ENCODE measurements around the gene TDP1. TPM values are rescaled to one million over a fixed set of nuclear protein-coding genes. Genes with fewer than 3 reads are reported as not detected.

The TDP1 gene
- total and polyA plus RNA-seq, 2 of the 13 experiments (the other 11 are each of a cell fraction or from before 2014, with no cell fraction given), result 16.4 to 31.2 TPM

DNA sequence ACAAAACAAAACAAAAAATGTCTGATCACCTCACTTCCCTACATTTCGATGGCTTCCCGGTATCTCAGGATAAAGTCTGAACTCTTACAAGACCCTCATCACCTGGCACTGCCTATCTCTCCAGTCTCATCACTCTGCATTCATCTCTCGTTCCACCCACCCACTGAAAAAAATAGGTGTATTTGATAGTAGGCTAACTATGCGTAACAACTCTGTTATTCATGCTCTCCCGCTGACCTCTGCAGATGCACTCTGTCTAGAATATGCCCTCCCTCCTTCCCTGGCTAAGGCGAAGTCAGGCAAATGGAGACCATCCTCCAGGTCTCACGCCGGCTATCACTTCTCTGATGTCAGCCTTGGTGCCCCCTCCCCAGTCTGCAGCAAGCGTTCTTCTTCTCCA, 46.1 kb upstream of the TDP1 start:
- peak overlapping the region; percentile 65 for H3K4me2 ChIP-seq (ENCODE audit: low read depth, low read length)
- no TSS peak for BruUV-seq (replicated peaks)
- TF ChIP-seq ZNF512 (CRISPR knock-in tag; IDR thresholded peaks at IDR 0.05) (no peak), KLF16 (CRISPR knock-in tag; IDR thresholded peaks at IDR 0.05) (no peak), ZBTB4 (CRISPR knock-in tag; IDR thresholded peaks at IDR 0.05; ENCODE audit: borderline replicate concordance) (0 out of 2 replicates have a peak, but pooled peaks have one; percentile 33), ZBTB38 (CRISPR knock-in tag; IDR thresholded peaks at IDR 0.05) (peak; percentile 64), HCFC1 (IDR thresholded peaks at IDR 0.05; ENCODE audit: low read depth, low read length) (no peak), SATB2 (CRISPR knock-in tag; IDR thresholded peaks at IDR 0.05) (no peak)
- TF ChIP-seq, protein P1, sequence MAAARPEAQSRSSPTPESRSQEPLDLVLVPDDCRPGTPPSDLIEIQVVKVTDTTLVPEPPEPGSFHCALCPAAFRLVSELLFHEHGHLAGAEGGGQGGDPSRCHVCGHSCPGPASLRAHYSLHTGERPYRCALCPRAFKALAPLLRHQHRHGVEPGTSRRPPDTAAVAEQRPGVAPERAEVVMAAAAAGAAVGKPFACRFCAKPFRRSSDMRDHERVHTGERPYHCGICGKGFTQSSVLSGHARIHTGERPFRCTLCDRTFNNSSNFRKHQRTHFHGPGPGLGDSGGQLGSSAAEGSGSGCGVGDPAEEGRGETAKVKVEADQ (CRISPR knock-in tag; IDR thresholded peaks at IDR 0.05; ENCODE audit: borderline replicate concordance), result no peak
- ChIA-PET POLR2A (interaction anchor here (1.2 to 1.6 kb wide), 3 partner anchors 9 to 868 kb away, joined by 3 to 8 read pairs (median 8); no protein-coding TSS in a partner anchor), CTCF (ENCODE audit: low intra/inter-chr PET ratio, low total read pairs) (no interaction called here)
- 0 out of 6 replicates have a peak overlapping the region, but pooled peaks of 1 of the 3 experiments have one; percentile 60 for H3K4me3 ChIP-seq (replicated peaks in 1 of 3; ENCODE audit: insufficient read depth in 1 of 3, low read depth in 2 of 3, low read length in 3 of 3)
- peak overlapping the region; percentile 93 for H3K27ac ChIP-seq (ENCODE audit: extremely low read length, insufficient read depth, low read length)
- in situ Hi-C loops (cut with HindIII; ENCODE audit: extremely low pct_ligation_motif_present, low pct_unique_long_range_greater_than_20kb), result loop anchor here (10.0 to 25.0 kb wide), 3 partner anchors 125 to 672 kb away; partner anchors contain the start of gene FOXN3
- H4K20me1 ChIP-seq (ENCODE audit: insufficient read depth, low read length), result no peaks in the 10 kb centered on the region
- H3K27me3 ChIP-seq (ENCODE audit: control insufficient read depth in 1 of 2, insufficient read depth in 2 of 2, low read length in 2 of 2), result no peaks in the 10 kb centered on the region
- whole genome bisulfite sequencing (ENCODE audit: low lambda C conversion rate), result 97% methylated on average over 9 of the region's 9 CpGs
- H3K36me3 ChIP-seq (replicated peaks in 1 of 2; ENCODE audit: control insufficient read depth in 1 of 2, insufficient read depth in 2 of 2, low read length in 2 of 2), result no peaks in the 10 kb centered on the region
- H2AFZ ChIP-seq (ENCODE audit: low read length), result no peak overlapping the region
- ATAC-seq (no peak), FAIRE-seq (no peak), DNase-seq (ENCODE audit: low spot score) (no peak)
- no peaks in the 10 kb centered on the region for H3K9me3 ChIP-seq (ENCODE audit: low read length)
- H3K79me2 ChIP-seq (ENCODE audit: insufficient read depth, low read length), result peaks cover 2% of the 10 kb centered on the region
- peaks cover 64% of the 10 kb centered on the region for H3K4me1 ChIP-seq (ENCODE audit: insufficient read depth, low read length)
- intact Hi-C loops (cut with micrococcal nuclease; ENCODE audit: unreplicated experiment), result no loop called here
- H3K9ac ChIP-seq (ENCODE audit: insufficient read depth, low read depth, low read length), result peak overlapping the region; percentile 79; the same call in 1 of the 2 replicates

Data from HepG2 (cell line).